Nephron (organoid): Measurements from ENCODE around the gene AURKAIP1.

Source experiments
- H3K27ac Mint-ChIP-seq, 3 experiments: 2 replicates each; pipeline ENCODE4 v1.8.0; 2020; ENCODE audit warnings: mixed read lengths in 3 of 3, mild to moderate bottlenecking in 2 of 3, moderate library complexity in 1 of 3
- H3K27me3 Mint-ChIP-seq: 2 replicates; pipeline ENCODE4 v1.8.0; 2021; ENCODE audit warnings: low read depth, mild to moderate bottlenecking, moderate library complexity, mixed read lengths
- H3K36me3 Mint-ChIP-seq: 2 replicates; pipeline ENCODE4 v1.8.0; 2020; ENCODE audit warnings: low read depth, mixed read lengths
- H3K4me1 Mint-ChIP-seq: 2 replicates; pipeline ENCODE4 v1.8.0; 2020; ENCODE audit warnings: mixed read lengths
- H3K4me3 Mint-ChIP-seq, 3 experiments: 2 replicates each; pipeline ENCODE4 v1.8.0; 2020; ENCODE audit warnings: mild to moderate bottlenecking in 3 of 3, mixed read lengths in 3 of 3, moderate library complexity in 2 of 3
- H3K9me3 Mint-ChIP-seq: 2 replicates; pipeline ENCODE4 v1.8.0; 2020; ENCODE audit warnings: mixed read lengths
- CTCF ChIP-seq, 3 experiments: fragments of 200-600 bp; sonication (generic); IDR thresholded peaks; one replicate each; pipeline ENCODE4 v1.5.0; 2021; ENCODE audit warnings: antibody characterized with exemption in 3 of 3; ENCODE audit not compliant: unreplicated experiment in 3 of 3

Gene AURKAIP1

DNA sequence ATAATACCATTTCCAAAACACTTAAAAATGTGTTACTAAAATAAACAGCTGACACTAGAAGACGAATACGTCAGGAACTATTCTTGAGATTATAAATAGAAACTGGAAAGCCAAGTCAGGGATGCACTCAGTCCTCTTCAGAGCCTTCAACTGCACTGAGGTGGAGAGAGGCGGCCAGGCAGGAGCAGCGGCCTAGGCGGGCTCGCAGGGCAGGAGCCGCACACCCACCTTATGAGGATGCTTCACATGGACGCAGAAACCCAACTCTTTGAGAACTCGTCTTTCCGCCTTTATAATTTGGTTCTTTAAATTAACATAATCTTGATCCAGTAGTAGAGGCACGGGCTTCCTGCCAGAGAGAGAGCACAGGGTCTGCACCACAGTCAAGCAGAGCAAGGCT lies 20.2 kb upstream of the AURKAIP1 start:
- Mint-ChIP-seq H3K4me1 (peaks cover 16% of the 10 kb centered on the region), H3K36me3 (peaks cover 61% of the 10 kb centered on the region), H3K27ac (peak overlapping the region in 1 of 3 experiments; percentile 15), H3K9me3 (no peaks in the 10 kb centered on the region), H3K4me3 (peak overlapping the region; percentile 65 to 69 (median 67)), H3K27me3 (no peaks in the 10 kb centered on the region)
- no peak for TF ChIP-seq CTCF (IDR thresholded peaks at IDR 0.05; ENCODE audit: unreplicated experiment in 3 of 3)

- peaks cover 12% of the 10 kb centered on the region for H3K4me1 Mint-ChIP-seq
- no peaks in the 10 kb centered on the region for H3K27me3 Mint-ChIP-seq
- no peaks in the 10 kb centered on the region for H3K9me3 Mint-ChIP-seq
- H3K4me3 Mint-ChIP-seq: no peak overlapping the region
- no peak overlapping the region for H3K27ac Mint-ChIP-seq
- peaks cover 72% of the 10 kb centered on the region for H3K36me3 Mint-ChIP-seq
- no peak for TF ChIP-seq CTCF (IDR thresholded peaks at IDR 0.05; ENCODE audit: unreplicated experiment in 3 of 3)
These were observed 19.1 kb upstream of the AURKAIP1 start for GRCh38 chr1:1394116-1394515.

DNA sequence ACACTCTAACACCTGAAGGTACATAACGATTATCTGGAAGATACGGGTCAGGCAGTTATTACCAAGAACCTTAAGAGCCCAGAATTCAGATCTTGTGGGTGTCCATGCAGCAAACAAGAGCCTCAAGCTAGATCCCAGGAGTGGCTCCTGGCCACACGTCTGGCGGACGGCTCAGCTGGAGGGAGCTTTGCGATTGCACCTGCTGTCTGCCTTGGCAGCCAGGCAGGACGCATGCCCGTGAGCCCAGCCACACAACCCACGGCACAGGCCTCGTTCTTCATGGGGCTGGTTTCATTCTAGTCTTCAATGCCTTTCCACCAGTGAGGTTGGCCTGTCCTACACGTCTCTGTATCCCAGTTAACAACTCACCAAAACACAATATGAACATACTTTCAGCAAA lies 18.4 kb upstream of the AURKAIP1 start:
- no peak for TF ChIP-seq CTCF (IDR thresholded peaks at IDR 0.05; ENCODE audit: unreplicated experiment in 3 of 3)
- Mint-ChIP-seq H3K4me3 (no peak overlapping the region), H3K4me1 (peaks cover 12% of the 10 kb centered on the region), H3K36me3 (peaks cover 75% of the 10 kb centered on the region), H3K9me3 (no peaks in the 10 kb centered on the region), H3K27ac (no peak overlapping the region), H3K27me3 (no peaks in the 10 kb centered on the region)

DNA sequence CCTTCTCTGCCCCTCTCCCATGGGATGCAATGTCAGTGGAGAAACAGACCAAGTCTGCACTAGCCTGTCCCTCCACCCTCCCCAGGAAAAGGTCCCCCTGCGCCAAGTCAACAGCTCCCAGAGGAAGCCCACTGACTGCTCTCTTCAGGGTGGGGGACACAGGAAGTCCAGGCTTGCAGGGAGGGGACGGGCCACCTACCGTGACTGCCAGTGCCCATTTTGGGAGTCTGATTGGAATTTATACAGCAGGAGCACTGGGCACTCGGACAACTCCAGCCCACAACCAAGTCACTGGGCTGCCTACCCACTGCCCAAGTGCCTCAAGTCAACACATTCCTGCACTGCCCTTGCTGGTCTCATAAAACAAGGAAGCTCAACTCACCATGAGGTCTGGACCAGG lies 18.0 kb upstream of the AURKAIP1 start:
- Mint-ChIP-seq H3K36me3 (peaks cover 76% of the 10 kb centered on the region), H3K4me1 (peaks cover 9% of the 10 kb centered on the region), H3K4me3 (no peak overlapping the region), H3K9me3 (no peaks in the 10 kb centered on the region), H3K27me3 (no peaks in the 10 kb centered on the region), H3K27ac (no peak overlapping the region)
- TF ChIP-seq CTCF (IDR thresholded peaks at IDR 0.05; ENCODE audit: unreplicated experiment in 3 of 3): no peak

DNA sequence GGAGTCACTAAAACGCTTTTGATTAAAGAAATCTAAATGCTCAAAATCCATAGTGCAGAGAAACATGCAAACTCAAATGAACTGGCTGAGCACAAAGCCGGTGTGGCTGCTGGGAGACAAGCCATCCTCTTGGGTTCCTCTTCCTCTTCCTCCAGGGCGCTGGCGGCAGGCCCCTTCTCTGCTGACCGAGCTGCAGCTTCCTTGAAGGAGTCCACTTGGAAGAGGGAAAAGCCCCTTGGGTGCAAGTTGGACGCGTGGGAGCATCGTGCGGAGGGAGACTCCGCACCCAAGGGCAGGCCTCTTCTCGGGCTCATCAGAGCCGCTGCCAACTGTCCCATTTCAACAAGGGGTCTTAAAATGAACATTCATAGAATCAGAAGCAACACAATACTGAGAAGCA lies 16.2 kb upstream of the AURKAIP1 start:
- Mint-ChIP-seq H3K4me3 (no peak overlapping the region), H3K27ac (no peak overlapping the region), H3K9me3 (no peaks in the 10 kb centered on the region), H3K4me1 (peaks cover 7% of the 10 kb centered on the region), H3K27me3 (no peaks in the 10 kb centered on the region), H3K36me3 (peaks cover 89% of the 10 kb centered on the region)
- no peak for TF ChIP-seq CTCF (IDR thresholded peaks at IDR 0.05; ENCODE audit: unreplicated experiment in 3 of 3)

- Mint-ChIP-seq H3K27ac (no peak overlapping the region), H3K9me3 (no peaks in the 10 kb centered on the region), H3K4me1 (peaks cover 6% of the 10 kb centered on the region), H3K36me3 (peaks cover 90% of the 10 kb centered on the region), H3K4me3 (no peak overlapping the region), H3K27me3 (no peaks in the 10 kb centered on the region)
- TF ChIP-seq CTCF (IDR thresholded peaks at IDR 0.05; ENCODE audit: unreplicated experiment in 3 of 3): no peak
These were observed 15.7 kb upstream of the AURKAIP1 start for GRCh38 chr1:1390675-1391074.
